GM19324 (cell line): ENCODE measurements around the gene C20orf96.

Experiments used
- ATAC-seq: cut with Tn5 transposase; IDR thresholded peaks from one replicate; pipeline ENCODE4 v1.9.1; 2021; ENCODE audit warnings: mild to moderate bottlenecking, moderate library complexity; ENCODE audit not compliant: unreplicated experiment, low FRiP score

The C20orf96 gene

GRCh38 chr20:312866-313265 is 22.3 kb upstream of the C20orf96 start:
- no peak for ATAC-seq

GRCh38 chr20:312067-312466 is 21.5 kb upstream of the C20orf96 start:
- no peak for ATAC-seq

- ATAC-seq = no peak
These were observed 21.1 kb upstream of the C20orf96 start for GRCh38 chr20:311609-312008.

- ATAC-seq = no peak
These were observed 20.1 kb upstream of the C20orf96 start for GRCh38 chr20:310645-311044.

- no peak for ATAC-seq
These were observed 19.5 kb upstream of the C20orf96 start for GRCh38 chr20:309841-310644.

- no peak for ATAC-seq
These were observed 18.8 kb upstream of the C20orf96 start for GRCh38 chr20:309306-309840.

- ATAC-seq = no peak
These were observed 18.0 kb upstream of the C20orf96 start for GRCh38 chr20:308427-309038.

GRCh38 chr20:305745-306144 is 15.2 kb upstream of the C20orf96 start:
- no peak for ATAC-seq

- no peak for ATAC-seq
These were observed 11.6 kb upstream of the C20orf96 start for GRCh38 chr20:301886-302848.

- ATAC-seq = no peak
These were observed 9.9 kb upstream of the C20orf96 start for GRCh38 chr20:300345-300990.

- no peak for ATAC-seq
These were observed 8.3 kb upstream of the C20orf96 start for GRCh38 chr20:298776-299391.

- ATAC-seq = peak; percentile 37
These were observed 7.6 kb upstream of the C20orf96 start for GRCh38 chr20:297925-298775.

- ATAC-seq = peak; percentile 82
These were observed 6.8 kb upstream of the C20orf96 start, which contains the start of gene ZCCHC3 for GRCh38 chr20:297098-297924. TSS of gene ZCCHC3 (plus strand) at chr20:297570. CDS start at chr20:297587, 17 bp downstream.

- no peak for ATAC-seq
These were observed 5.3 kb upstream of the C20orf96 start for GRCh38 chr20:295804-296203.

GRCh38 chr20:294602-295001 is 4.1 kb upstream of the C20orf96 start:
- no peak for ATAC-seq

GRCh38 chr20:289693-290083 is 862 bp downstream of the C20orf96 start:
- no peak for ATAC-seq

GRCh38 chr20:288956-289692 is 1.4 kb downstream of the C20orf96 start:
- ATAC-seq = no peak
